ENCODE results near the gene TECPR2.

DNA sequence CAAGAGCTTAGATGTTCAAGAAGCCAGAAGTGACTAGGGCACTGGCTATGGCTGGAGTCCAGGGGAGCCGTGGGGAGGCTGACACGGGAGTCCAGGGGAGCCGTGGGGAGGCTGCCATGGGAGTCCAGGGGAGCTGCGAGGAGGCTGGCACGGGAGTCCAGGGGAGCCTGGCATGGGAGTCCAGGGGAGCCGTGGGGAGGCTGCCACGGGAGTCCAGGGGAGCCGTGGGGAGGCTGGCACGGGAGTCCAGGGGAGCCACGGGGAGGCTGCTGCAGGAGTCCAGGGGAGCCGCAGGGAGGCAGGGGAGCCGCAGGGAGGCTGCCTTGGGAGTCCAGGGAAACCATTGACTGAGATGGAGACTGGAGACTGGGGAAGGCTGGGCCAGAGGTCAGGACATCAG lies 54.9 kb downstream of the TECPR2 start:
- TF ChIP-seq, protein P1, sequence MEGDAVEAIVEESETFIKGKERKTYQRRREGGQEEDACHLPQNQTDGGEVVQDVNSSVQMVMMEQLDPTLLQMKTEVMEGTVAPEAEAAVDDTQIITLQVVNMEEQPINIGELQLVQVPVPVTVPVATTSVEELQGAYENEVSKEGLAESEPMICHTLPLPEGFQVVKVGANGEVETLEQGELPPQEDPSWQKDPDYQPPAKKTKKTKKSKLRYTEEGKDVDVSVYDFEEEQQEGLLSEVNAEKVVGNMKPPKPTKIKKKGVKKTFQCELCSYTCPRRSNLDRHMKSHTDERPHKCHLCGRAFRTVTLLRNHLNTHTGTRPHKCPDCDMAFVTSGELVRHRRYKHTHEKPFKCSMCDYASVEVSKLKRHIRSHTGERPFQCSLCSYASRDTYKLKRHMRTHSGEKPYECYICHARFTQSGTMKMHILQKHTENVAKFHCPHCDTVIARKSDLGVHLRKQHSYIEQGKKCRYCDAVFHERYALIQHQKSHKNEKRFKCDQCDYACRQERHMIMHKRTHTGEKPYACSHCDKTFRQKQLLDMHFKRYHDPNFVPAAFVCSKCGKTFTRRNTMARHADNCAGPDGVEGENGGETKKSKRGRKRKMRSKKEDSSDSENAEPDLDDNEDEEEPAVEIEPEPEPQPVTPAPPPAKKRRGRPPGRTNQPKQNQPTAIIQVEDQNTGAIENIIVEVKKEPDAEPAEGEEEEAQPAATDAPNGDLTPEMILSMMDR (IDR thresholded peaks at IDR 0.05), result no peak
- no peak for TF ChIP-seq POLR2A (IDR thresholded peaks at IDR 0.05)
- TF ChIP-seq POLR2AphosphoS5 (IDR thresholded peaks at IDR 0.05), result no peak

Data from breast epithelium (tissue), 3 donors.